Measurements from ENCODE around the gene CSPG4. TPM values are rescaled to one million over a fixed set of nuclear protein-coding genes. Genes with fewer than 3 reads are reported as not detected.
A peak's percentile ranks its signal among the peaks of the same experiment; 100 is the strongest.

The CSPG4 gene
- total RNA-seq, 1 experiment from 2014 or later, result 17.5 TPM

- Histone ChIP-seq H3K27ac (ENCODE audit: low read length) (no peak overlapping the region), H3K4me3 (ENCODE audit: low read depth in 2 of 2, low read length in 2 of 2) (no peak overlapping the region), H3K36me3 (ENCODE audit: control insufficient read depth, insufficient read depth, low read length) (no peaks in the 10 kb centered on the region), H3K9me3 (ENCODE audit: control insufficient read depth, insufficient read depth, low read depth, low read length) (no peaks in the 10 kb centered on the region), H3K27me3 (ENCODE audit: control insufficient read depth, insufficient read depth, low read length) (no peaks in the 10 kb centered on the region), H3K4me1 (ENCODE audit: control insufficient read depth, insufficient read depth, low read length) (peaks cover 5% of the 10 kb centered on the region; the same call in 1 of the 2 replicates)
- BruUV-seq (replicated peaks), result no TSS peak
- POLR2A ChIA-PET, result no interaction called here
- intact Hi-C loops (cut with micrococcal nuclease; ENCODE audit: unreplicated experiment) (no loop called here), in situ Hi-C loops (cut with HindIII; ENCODE audit: low pct_unique_long_range_greater_than_20kb, low sequenced_read_pairs) (no loop called here)
- no peak for ATAC-seq
- CTCF ChIA-PET, result interaction anchor here (0.6 to 1.1 kb wide), 3 partner anchors 74 to 190 kb away, joined by 3 to 6 read pairs (median 3); no protein-coding TSS in a partner anchor
- no peak for DNase-seq (ENCODE audit: low read depth, low spot score)
- no peak for TF ChIP-seq SIN3A (IDR thresholded peaks at IDR 0.05; ENCODE audit: borderline replicate concordance, insufficient read depth, low read depth, low read length)
- TF ChIP-seq POLR2AphosphoS5 (IDR thresholded peaks at IDR 0.05; ENCODE audit: low read depth, low read length), result no peak
- no peak for TF ChIP-seq TCF7L2 (IDR thresholded peaks at IDR 0.05; ENCODE audit: low read depth, low read length)
- no peak for TF ChIP-seq REST (IDR thresholded peaks at IDR 0.05; ENCODE audit: insufficient read depth in 1 of 2, low read depth in 2 of 2, low read length in 1 of 2)
- no peak for TF ChIP-seq CTCF (IDR thresholded peaks at IDR 0.05)
Observed at GRCh38 chr15:75729326-75730069, 16.9 kb upstream of the CSPG4 start.

- POLR2A ChIA-PET, result no interaction called here
- no TSS peak for BruUV-seq (replicated peaks)
- H3K27me3 ChIP-seq (ENCODE audit: control insufficient read depth, insufficient read depth, low read length), result no peaks in the 10 kb centered on the region
- ATAC-seq, result peak; percentile 72
- H3K4me3 ChIP-seq (ENCODE audit: low read depth in 2 of 2, low read length in 2 of 2), result no peak overlapping the region
- H3K36me3 ChIP-seq (ENCODE audit: control insufficient read depth, insufficient read depth, low read length), result no peaks in the 10 kb centered on the region
- peaks cover 5% of the 10 kb centered on the region; the same call in 1 of the 2 replicates for H3K4me1 ChIP-seq (ENCODE audit: control insufficient read depth, insufficient read depth, low read length)
- in situ Hi-C loops (cut with HindIII; ENCODE audit: low pct_unique_long_range_greater_than_20kb, low sequenced_read_pairs), result no loop called here
- TF ChIP-seq SIN3A (IDR thresholded peaks at IDR 0.05; ENCODE audit: borderline replicate concordance, insufficient read depth, low read depth, low read length), result no peak
- no peak for TF ChIP-seq POLR2AphosphoS5 (IDR thresholded peaks at IDR 0.05; ENCODE audit: low read depth, low read length)
- TF ChIP-seq REST (IDR thresholded peaks at IDR 0.05; ENCODE audit: insufficient read depth in 1 of 2, low read depth in 2 of 2, low read length in 1 of 2), result no peak
- peak; percentile 84 for TF ChIP-seq CTCF (IDR thresholded peaks at IDR 0.05)
- no peak for TF ChIP-seq TCF7L2 (IDR thresholded peaks at IDR 0.05; ENCODE audit: low read depth, low read length)
- intact Hi-C loops (cut with micrococcal nuclease; ENCODE audit: unreplicated experiment), result loop anchor here (1.0 kb wide), 1 partner anchor 74 kb away; no protein-coding TSS in a partner anchor
- H3K9me3 ChIP-seq (ENCODE audit: control insufficient read depth, insufficient read depth, low read depth, low read length), result no peaks in the 10 kb centered on the region
- CTCF ChIA-PET, result interaction anchor here (1.0 to 1.1 kb wide), 2 partner anchors 73 to 75 kb away, joined by 3 read pairs; no protein-coding TSS in a partner anchor
- H3K27ac ChIP-seq (ENCODE audit: low read length), result no peak overlapping the region
- DNase-seq (ENCODE audit: low read depth, low spot score), result no peak
Observed at GRCh38 chr15:75727851-75728715, 15.4 kb upstream of the CSPG4 start.

Measured in Panc1 (cell line).